HG03060 (cell line): ENCODE measurements around the gene ACTL8.

ENCODE experiments used
- ATAC-seq: cut with Tn5 transposase; IDR thresholded peaks from one replicate; pipeline ENCODE4 v1.9.1; 2021; ENCODE audit warnings: low read depth, moderate number of reproducible peaks; ENCODE audit not compliant: unreplicated experiment

Gene ACTL8

DNA sequence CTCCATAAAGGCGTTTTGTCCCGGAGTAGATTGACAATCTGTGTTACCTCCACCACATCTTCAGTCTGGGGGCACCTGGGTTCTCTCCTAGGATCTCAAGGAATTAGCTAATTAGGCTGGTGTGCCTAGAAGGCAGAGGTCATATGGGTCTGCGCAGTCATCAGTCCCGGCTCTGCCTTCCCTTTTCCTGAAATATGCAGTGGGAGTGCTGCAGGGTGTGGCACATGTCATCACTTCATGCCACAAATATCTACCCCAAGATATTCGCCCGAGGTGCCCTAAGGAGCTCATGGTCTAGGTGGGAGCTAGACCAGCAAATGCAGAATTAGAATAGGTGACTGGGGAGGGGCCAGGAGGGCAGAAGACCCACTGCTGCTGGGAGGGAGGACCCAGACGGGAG lies 42.9 kb downstream of the ACTL8 start:
- ATAC-seq = no peak

DNA sequence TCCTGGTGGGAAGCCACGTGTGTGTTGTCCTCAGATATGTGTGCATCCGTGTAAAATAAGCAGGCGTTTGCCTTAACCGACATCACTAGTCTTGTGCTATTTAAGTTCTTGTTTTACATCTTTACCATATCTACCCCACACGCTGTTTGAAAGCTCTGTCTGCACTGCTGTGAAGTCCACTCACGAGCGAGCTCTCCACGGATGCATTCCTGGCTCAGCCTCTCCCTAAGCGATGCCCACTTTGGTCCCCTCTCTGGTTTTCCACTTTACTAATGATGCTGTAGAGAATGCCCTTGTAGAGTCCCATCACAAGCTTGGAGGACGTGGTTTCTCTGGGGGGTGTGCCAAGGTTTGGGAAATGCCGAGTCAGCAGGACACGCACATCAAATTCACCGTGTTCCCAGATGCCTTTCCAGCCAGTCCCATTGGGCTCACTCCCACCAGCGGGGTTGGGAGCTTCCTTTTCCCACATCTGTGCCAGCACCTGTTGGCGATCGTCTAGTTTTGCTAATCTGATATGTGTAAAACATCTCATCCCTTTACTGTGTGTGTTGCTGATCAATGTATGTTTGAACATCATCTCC lies 43.8 kb downstream of the ACTL8 start:
- ATAC-seq = no peak

DNA sequence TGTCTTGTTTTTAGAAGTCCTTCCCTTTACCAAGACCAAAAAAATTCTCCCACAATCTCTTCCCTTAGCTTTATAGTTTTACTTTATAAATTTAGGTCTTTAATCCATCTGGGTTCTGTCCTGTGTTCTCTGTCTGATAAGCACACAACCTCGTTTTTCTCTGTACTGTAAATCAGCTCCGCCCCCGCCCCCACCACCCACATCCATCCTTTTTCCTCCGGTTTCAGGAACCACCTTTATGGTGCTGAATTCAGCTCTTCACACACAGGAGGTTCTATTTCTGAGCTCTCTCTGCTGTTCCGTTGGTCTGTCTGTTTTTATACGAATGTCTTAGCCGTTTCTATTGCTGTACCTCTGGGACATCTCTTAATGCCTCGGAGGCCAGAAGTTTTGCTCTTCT lies 44.5 kb downstream of the ACTL8 start:
- ATAC-seq = no peak

DNA sequence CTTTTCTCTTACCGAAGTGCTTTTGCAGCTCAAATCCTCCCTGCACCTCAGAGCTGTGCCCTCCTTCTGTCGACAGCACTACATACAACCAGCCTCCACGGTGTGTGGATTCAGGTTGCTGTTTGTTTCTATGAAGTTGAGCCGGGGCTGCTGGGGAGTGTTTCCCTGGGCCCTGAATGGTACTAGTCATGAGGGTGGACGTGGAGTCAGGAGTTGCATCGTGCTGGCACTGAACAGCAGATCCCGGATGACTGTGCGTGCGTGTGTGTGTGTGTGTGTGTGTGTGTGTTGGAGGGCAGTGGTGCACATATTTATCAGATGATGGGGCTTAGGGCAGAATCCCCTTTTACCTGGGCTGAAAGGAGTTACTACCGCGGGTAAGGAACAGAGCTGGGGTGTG lies 47.0 kb downstream of the ACTL8 start:
- no peak for ATAC-seq

DNA sequence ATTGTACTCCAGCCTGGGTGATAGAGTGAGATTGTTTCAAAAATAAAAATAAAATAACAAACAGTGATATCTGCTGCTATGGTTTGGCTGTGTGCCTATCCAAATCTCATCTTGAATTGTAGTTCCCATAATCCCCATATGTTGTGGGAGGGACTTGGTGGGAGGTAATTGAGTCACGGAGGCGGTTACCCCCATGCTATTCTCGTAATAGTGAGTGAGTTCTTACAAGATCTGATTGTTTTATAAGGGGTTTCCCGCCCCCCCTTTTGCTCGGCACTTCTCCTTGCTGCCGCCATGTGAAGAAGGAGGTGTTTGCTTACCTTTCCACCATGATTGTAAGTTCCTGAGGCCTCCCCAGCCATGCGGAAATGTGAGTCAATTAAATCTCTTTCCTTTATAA lies 47.8 kb downstream of the ACTL8 start:
- ATAC-seq = no peak

DNA sequence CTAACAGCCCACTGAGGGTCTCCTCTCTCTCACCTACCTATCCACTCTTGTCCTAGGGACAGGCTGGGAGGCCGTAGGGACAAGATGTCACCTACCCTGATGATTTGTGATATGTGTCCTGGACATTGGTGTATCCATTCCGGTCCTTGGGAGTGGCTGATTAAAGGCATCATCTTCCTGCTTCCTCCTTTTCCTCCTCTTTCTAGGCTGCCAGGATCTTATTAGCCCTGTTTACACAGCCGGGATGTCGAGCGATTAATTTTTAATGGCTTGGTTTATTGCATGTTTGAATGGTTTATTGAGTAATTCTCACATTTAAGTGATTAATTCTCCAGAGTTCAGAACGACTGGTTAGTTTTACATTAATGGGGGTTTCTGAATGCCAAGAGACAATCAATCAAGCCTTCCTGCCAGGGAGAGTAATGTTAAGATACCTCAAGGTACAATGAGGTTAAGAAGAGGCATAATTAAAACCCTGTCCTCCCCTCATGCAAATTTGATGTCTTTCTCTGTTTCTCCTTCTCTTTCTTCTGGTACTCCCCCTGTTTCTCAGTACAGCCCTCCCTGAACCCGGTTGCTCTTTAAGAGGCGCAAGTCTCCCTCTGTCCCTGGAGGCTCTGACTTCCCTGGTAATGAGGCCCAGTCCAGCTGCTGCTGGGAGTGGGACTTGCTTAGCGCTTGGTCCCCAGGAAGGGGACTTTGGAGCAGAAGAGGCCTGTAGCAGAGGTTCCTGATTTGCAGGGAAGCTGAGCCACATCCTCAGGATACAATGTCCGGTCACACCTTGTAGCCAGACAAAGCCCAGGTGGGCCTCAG lies 50.9 kb downstream of the ACTL8 start:
- ATAC-seq = no peak

DNA sequence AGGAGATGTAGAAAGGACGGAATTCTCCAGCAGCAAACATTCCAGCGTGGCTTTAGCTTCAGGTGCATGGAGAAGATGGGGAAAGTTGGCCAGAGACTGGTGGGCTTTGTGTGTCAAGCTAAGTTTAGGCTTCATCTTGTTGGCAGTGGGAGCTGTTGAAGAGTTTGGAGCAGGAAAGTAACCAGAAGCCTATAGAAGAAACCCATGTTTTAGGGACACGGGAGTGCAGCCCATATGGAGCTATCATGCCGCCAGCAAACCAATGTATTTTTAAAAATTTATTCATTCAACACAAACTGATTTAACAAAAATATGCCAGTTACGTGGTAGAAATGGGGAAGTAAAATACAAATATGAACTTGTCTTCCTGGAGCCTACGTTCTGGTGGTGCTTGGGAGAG lies 53.7 kb downstream of the ACTL8 start:
- ATAC-seq = no peak

DNA sequence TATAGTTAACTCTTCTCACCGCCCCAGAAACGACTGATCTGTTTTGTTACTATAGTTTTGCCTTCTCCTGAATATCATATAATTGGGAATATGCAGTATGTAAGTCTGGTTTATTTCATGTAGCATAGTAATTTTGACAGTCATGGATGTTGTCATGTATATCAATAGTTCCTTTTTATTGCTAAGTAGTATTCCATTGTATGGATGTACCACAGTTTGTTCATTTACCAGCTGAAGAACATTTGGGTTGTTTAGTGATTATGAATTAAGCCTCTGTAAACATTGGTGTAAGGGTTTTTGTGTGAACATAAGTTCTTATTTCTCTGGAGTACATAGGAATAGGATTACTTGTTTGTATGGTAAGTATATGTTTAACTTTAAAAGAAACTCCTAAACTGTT lies 55.5 kb downstream of the ACTL8 start:
- no peak for ATAC-seq

DNA sequence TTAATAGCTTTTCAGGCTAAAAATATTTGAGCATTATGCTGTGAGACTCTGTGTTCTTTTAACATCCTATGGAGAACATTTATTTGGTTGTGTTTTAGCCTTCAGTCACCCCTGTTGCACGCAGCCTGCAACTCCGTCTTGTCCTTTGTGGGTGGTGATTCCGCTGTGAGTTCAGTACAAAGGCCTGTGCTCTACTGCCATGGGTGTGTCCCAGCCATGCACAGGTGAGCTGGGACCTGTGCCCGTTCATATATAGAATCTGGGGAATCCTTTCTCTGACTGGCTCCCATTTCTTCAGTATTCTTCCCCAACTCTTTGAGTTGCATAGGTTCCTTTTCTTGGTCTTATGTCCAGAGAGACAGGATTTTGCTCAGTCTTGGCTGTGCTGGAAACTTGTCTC lies 61.4 kb downstream of the ACTL8 start:
- ATAC-seq = no peak

DNA sequence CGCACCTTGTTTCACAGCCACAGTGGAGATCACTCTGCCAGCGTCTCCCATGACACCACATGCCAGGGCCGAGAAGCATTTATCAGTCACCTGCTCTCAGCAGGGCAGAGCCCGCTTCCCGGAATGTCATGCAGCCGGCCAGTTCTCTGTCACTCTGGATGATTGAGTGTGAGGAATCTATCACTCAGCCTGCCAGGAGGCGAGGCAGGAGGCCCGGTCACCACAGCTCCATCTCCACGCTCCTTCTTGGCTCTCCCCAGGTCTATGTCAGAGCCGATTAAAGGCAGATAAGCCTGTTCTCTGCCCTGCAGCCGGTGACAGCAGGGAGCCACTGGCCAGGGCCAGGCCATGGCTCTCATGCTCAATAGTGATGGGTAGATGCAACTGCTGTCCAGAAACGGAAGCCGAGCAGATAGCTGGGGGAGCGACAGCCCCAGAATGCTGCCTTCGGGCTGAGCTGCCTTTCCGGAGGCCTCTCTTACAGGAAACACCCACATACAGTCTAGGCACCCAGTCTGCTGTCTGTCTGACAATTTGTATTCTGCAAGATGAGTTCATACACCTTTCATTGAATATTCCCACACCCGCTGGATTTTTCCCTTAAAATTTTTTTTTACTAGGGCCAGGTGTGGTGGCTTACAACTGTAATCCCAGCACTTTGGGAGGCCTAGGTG lies 64.1 kb downstream of the ACTL8 start:
- ATAC-seq = no peak

DNA sequence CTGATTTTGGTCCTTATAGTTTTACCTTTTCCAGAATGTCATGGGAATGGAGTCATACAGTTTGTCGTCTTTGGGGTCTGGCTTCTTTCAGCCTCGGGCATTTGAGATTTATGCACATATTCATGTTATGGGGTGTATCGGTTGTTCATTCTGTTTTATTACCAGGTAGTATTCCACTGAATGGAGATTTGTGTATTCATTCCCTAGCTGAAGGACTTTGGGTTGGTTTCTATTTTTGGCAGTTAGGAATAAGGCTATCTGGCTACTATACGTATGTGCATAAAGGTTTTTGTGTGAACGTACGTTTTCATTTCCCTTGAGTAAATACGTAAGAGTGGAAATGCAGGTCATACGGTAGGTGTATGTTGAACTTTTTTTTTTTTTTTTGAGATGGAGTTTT lies 65.1 kb downstream of the ACTL8 start:
- no peak for ATAC-seq

DNA sequence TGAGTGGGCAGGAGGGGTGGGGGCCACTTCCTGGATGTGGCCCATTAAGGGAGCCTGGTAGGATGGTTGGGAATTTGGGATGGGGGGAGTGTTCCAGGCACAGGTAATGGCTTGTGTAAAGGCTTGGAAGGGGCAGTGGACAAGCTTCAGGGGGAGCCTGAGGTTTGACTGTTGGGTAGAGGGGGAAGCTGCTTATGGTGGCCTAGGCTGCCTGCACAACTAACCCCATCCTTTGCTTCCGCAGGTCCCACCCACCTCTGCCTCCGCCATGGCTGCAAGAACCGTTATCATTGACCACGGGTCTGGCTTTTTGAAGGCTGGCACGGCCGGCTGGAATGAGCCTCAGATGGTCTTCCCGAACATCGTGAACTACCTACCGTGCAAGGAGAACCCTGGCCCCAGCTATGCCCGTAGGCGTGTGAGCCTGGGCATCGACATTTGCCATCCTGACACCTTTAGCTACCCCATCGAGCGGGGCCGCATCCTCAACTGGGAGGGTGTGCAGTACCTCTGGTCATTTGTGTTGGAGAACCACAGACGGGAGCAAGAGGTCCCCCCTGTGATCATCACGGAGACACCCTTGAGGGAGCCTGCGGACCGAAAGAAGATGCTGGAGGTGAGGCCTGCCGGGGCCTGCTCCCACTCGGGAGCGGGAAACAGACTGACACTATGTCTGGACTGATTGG lies 67.8 kb downstream of the ACTL8 start:
- no peak for ATAC-seq

DNA sequence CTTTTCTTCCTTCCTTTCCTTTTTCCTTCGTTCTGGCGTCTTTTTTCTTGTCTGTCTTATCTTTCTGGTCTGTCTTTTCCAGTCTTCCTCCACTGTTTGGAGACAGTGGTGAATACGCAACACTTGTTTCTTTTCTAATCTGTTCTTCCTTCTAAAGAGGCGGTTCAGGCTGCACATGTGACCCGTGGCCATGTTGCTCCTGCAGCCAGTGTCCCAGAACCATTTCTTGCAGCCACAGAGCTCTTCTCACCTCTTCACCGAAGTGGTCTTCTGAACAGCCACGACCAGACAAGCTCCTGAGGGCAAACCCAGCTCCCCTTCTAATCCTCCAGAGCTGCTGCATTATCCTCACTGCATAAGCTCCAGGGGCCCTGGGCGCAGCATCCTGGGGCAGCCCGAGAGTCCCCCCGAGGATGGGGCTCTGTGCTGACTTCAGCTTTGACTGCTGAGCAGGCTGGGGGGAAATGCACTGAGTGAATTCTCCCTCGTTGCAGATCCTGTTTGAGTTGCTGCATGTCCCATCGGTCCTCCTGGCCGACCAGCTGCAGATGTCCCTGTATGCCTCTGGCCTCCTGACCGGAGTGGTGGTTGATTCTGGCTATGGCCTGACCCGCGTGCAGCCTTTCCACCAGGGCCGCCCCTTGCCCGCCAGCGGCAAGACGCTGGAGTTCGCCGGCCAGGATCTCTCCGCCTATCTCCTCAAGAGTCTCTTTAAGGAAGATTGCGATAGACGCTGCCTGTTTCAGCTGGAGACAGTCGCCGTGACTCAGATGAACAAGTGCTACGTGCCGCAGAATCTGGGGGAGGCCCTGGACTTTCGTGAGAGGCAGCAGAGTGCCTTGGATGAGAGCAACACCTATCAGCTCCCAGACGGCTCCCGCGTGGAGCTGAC lies 70.4 kb downstream of the ACTL8 start:
- ATAC-seq = no peak

DNA sequence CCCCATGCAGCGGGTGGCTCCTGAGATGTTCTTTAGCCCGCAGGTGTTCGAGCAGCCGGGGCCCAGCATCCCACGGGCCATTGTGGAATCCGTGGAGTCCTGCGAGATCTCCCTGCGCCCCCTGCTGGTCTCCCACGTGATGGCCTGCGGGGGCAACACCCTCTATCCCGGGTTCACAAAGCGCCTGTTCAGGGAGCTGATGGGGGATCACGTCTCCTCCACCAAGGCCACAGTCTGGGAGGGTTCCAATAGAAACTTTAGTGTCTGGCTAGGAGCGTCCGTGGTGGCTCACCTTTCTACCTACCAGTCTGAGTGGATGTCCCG lies 71.0 kb downstream of the ACTL8 start:
- ATAC-seq = no peak

DNA sequence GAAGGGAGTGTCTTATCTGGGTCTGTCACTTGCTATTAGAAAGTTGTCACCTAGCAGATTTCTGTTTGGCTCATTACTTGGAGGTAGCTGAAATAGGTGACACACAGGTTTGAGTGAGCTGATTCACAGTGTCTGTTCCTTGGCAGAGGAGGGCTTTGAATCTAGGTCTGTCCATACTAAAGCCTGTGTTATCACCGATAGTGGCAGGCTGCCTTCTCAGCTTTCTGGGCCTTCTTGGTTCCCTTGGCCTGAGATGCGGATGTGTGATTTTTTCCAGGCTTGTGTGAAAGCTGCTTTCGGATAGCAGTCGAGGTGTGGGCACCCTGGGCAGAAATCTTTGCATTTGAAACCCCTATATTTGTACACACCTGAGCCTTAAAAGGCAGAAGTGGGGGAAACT lies 73.9 kb downstream of the ACTL8 start:
- ATAC-seq = no peak

DNA sequence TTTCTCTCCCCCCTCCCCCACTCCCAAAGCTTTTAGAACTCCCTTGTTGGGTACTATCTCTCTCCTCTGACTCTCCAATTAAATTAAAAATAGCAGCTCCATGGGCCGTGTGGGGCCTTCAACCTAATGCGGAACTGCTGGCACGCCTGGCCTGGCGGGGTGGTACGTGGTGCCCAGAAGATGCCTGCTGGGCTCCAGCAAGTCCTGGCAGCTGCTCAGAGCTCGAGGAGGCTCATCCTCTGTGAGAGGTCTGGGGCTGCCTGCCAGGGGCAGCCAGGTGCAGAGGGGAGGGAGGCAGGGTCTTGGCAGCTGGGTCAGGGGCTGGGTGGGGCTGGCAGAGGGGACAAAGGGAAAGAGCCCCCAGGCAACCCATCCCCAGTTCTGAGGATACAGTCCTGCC lies 74.4 kb downstream of the ACTL8 start:
- no peak for ATAC-seq

DNA sequence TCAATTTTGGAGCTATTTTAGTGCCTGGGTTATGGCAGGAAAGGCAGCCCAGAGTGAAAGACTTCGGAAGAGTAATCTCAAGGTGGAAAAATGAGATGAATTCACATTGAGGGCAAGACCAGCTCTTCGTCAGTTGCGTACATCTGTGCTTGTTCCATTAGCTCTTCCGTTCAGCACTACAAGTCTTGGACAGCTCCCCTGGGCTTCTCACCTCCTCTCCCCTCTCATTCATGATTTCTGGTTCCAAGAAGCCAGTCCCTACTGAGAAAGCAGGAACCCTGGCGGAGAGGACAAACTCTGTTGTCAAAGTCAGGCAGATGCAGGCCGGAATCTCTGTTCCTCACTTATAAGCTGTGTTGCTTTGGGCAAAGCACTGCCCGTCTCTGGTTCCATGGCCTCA lies 76.5 kb downstream of the ACTL8 start:
- ATAC-seq = no peak

DNA sequence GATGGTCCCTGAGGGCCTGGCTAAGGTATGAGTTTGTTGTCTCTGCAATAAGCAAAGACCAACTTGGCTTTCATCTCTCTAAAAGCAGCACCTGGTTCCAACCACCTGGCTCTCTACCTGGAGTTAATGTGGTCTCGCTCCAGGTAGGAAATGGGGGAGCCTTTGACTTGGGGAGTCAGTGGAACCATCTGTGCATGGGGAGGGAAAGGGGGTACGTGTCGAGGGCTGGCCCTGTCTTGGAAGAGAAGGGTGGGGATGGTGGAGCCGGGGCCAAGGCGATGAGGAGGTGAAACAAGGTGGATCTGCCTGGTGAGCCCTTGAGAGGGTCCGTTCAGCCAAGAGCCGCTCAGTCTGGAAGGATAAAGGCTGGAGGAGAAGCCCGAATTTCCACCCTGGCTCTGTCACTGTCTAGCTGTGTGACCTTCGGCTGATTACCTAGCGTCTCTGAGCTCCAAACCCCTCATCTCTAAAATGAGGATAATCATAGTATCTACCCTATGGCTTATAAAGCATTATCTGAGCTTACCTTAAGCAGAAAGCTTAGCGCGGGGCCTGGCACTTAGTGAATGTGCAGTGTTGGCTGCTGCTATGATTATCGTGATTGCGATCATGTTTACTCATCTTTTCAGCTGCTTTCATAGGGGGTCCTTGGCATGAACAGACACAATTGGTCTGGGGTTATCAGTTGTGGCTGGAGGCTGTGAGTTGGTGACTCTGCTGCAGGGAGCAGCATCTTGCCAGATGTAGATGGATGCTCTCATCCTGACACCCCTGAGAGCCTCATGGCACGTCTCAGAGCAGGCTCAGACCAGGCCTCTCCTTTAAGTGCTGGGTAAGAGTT lies 78.7 kb downstream of the ACTL8 start:
- no peak for ATAC-seq

DNA sequence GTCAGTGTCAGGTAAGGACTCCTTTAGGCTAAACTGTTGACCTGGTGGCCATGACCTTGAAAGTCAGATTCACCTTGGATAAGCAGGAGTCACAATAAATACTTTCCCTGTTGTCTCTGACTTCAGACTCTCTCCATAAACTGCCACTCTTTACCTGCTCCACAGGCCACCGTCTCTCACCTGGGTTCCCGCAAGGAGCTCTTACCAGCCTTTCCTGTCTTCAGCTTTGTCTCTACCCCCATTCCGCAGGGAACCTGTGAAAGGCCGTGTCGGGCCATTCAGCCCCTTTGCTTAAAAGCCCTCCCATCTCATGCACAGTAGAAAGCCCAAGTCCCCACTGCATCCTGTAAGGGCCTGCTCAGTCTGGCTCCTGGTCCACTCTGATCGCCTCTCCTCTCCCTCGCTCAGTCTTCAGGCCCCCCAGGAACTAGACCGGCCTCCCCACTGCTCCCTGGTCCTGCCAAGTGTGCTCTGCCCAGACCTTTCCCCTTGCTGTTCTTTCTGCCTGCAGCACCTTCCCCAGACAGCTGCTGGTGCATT lies 79.5 kb downstream of the ACTL8 start:
- no peak for ATAC-seq
